HepG2 (cell line): Measurements from ENCODE around the gene ZFP92. TPM values are rescaled to one million over a fixed set of nuclear protein-coding genes. Genes with fewer than 3 reads are reported as not detected.
A peak's percentile ranks its signal among the peaks of the same experiment; 100 is the strongest.

Source experiments
- FIP1L1 ChIP-seq: fragments of 200-400 bp; formaldehyde crosslinking; IDR thresholded peaks from 2 replicates; pipeline ENCODE4 v1.6.1; 2018; ENCODE audit warnings: low read depth, mild to moderate bottlenecking, low read length, moderate library complexity, borderline replicate concordance; ENCODE audit not compliant: insufficient read depth
- FOXA3 ChIP-seq: IDR thresholded peaks from 2 replicates; pipeline ENCODE4 v1.6.1; 2016; ENCODE audit warnings: missing genetic modification reagents, missing compliant biosample characterization
- JUND ChIP-seq: sonication (generic); formaldehyde crosslinking; IDR thresholded peaks from 2 replicates; pipeline ENCODE4 v1.8.0; 2022; ENCODE audit warnings: mild to moderate bottlenecking, missing genetic modification reagents
- MAF1 ChIP-seq: sonication (generic); formaldehyde crosslinking; IDR thresholded peaks from 2 replicates; pipeline ENCODE4 v1.5.0; 2020; ENCODE audit warnings: missing genetic modification reagents, borderline replicate concordance
- MAFG ChIP-seq: sonication (generic); formaldehyde crosslinking; IDR thresholded peaks from 2 replicates; pipeline ENCODE4 v1.5.1; 2020; ENCODE audit warnings: mild to moderate bottlenecking, missing genetic modification reagents
- NFATC3 ChIP-seq: sonication (generic); formaldehyde crosslinking; IDR thresholded peaks from 2 replicates; pipeline ENCODE4 v1.5.1; 2020; ENCODE audit warnings: mild to moderate bottlenecking, missing genetic modification reagents
- SAFB2 ChIP-seq: sonication (generic); formaldehyde crosslinking; IDR thresholded peaks from 2 replicates; pipeline ENCODE4 v1.5.1; 2020; ENCODE audit warnings: missing genetic modification reagents, low read depth, mild to moderate bottlenecking, borderline replicate concordance
- SYNCRIP ChIP-seq: fragments of 200-400 bp; formaldehyde crosslinking; IDR thresholded peaks from 2 replicates; pipeline ENCODE4 v1.6.1; 2018; ENCODE audit warnings: mild to moderate bottlenecking, low read depth, low read length; ENCODE audit not compliant: insufficient read depth
- YY1 ChIP-seq: IDR thresholded peaks from 2 replicates; pipeline ENCODE4 v1.6.1; 2011; ENCODE audit warnings: low read length, low read depth, moderate library complexity, mild to moderate bottlenecking; ENCODE audit not compliant: insufficient read depth, insufficient replicate concordance
- ZMYM4 ChIP-seq: sonication (generic); formaldehyde crosslinking; IDR thresholded peaks from 2 replicates; pipeline ENCODE4 v1.8.1; 2023; ENCODE audit warnings: mild to moderate bottlenecking, missing genetic modification reagents
- ZNF230 ChIP-seq: sonication (generic); formaldehyde crosslinking; IDR thresholded peaks from 2 replicates; pipeline ENCODE4 v1.4.0; 2020; ENCODE audit warnings: mild to moderate bottlenecking, missing genetic modification reagents
- ZNF552 ChIP-seq: sonication (generic); formaldehyde crosslinking; IDR thresholded peaks from 2 replicates; pipeline ENCODE4 v1.9.0; 2022; ENCODE audit warnings: missing genetic modification reagents, mild to moderate bottlenecking, borderline replicate concordance
- ZNF598 ChIP-seq: sonication (generic); formaldehyde crosslinking; IDR thresholded peaks from 2 replicates; pipeline ENCODE4 v1.5.1; 2020; ENCODE audit warnings: mild to moderate bottlenecking, missing genetic modification reagents, borderline replicate concordance
- ZNF614 ChIP-seq: IDR thresholded peaks from 2 replicates; pipeline ENCODE4 v1.6.1; 2018; ENCODE audit warnings: missing biosample characterization, missing genetic modification reagents, inconsistent platforms, borderline replicate concordance
- ZNF670 ChIP-seq: sonication (generic); formaldehyde crosslinking; IDR thresholded peaks from 2 replicates; pipeline ENCODE4 v1.8.0; 2022; ENCODE audit warnings: mild to moderate bottlenecking, missing genetic modification reagents, borderline replicate concordance
- ZNF839 ChIP-seq: sonication (generic); formaldehyde crosslinking; IDR thresholded peaks from 2 replicates; pipeline ENCODE4 v1.4.0; 2020; ENCODE audit warnings: missing genetic modification reagents, mild to moderate bottlenecking, borderline replicate concordance
- ZSCAN20 ChIP-seq: sonication (generic); formaldehyde crosslinking; IDR thresholded peaks from 2 replicates; pipeline ENCODE4 v1.4.0; 2020; ENCODE audit warnings: missing genetic modification reagents, mild to moderate bottlenecking, borderline replicate concordance
- polyA plus RNA-seq, 8 experiments: library from polyadenylated mRNA; depleted of rRNA in 3 of 8; stranded (reverse) in 7 of 8; unstranded in 1 of 8; fragments of >200 nt; fragmentation: Illumina TruSeq in 4 of 8; extraction: Trizol in 4 of 8; gene quantifications; 2 replicates each; pipeline versions ENCODE4 v1.2.1 to v1.2.3, GENCODE V29; 2011 to 2016; ENCODE audit warnings: low read depth in 4 of 8, missing spikeins in 1 of 8, mixed read lengths in 1 of 8; ENCODE audit not compliant: insufficient read depth in 1 of 8
- total RNA-seq, 5 experiments: library from RNA; depleted of rRNA; stranded (reverse); fragments of >200 nt; fragmentation: Illumina TruSeq; extraction: Trizol; gene quantifications; 2 replicates each; pipeline ENCODE4 v1.2.3, GENCODE V29; 2016; ENCODE audit warnings: low read depth in 1 of 5
- TF ChIP-seq, protein P1 (sequence below): sonication (generic); formaldehyde crosslinking; IDR thresholded peaks from 2 replicates; pipeline ENCODE4 v1.5.0; 2020; ENCODE audit warnings: missing genetic modification reagents
- TF ChIP-seq, protein P2 (sequence below): sonication (generic); formaldehyde crosslinking; IDR thresholded peaks from 2 replicates; pipeline ENCODE4 v1.8.1; 2023; ENCODE audit warnings: mild to moderate bottlenecking, missing genetic modification reagents
- TF ChIP-seq, protein P3 (sequence below): IDR thresholded peaks from 2 replicates; pipeline ENCODE4 v1.6.1; 2016; ENCODE audit warnings: missing compliant biosample characterization, missing genetic modification reagents, borderline replicate concordance
- TF ChIP-seq, protein P4 (sequence below): sonication (generic); formaldehyde crosslinking; IDR thresholded peaks from 2 replicates; pipeline ENCODE4 v1.4.0; 2020; ENCODE audit warnings: missing genetic modification reagents
- TF ChIP-seq, protein P5 (sequence below): sonication (generic); formaldehyde crosslinking; IDR thresholded peaks from 2 replicates; pipeline ENCODE4 v1.5.1; 2020; ENCODE audit warnings: missing genetic modification reagents, mild to moderate bottlenecking, borderline replicate concordance

The ZFP92 gene
- total and polyA plus RNA-seq, 2 of the 13 experiments (the other 11 are each of a cell fraction or from before 2014, with no cell fraction given) = 0.02 TPM; not detected in 1

DNA sequence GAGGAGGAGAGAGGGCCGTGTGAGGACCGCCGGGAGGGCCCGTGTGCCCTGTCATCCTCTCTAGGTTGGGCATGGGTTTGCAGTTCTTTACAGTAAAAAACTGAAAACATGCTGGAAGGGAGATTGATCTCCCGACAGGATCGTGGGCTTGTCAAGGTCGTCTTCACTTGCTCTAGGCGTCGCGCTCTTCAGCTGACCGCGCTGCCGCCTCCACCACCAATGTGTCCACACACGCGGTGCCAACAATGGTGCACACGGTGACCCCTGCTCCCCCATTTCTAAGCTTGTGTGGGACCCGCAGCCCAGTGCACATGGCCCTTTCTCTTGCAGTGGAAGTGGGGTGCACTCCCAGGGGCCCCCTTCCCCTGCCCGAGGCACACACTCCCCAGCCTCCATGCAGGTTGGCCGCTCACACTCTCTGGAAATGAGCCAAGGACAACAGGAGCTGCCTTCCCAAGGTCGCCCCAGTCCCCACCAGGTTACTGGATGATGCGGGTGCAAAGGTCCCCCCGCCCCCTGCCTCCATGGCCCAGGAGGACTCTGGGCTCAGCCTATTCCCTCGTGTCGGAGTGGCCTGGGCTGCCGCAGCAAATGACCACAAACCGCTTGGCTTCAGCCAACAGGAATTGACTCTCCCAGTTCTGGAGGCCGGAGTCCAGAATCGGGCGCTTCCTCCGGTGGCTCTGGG is 1.7 kb upstream of the ZFP92 start (continued):
- TF ChIP-seq ZNF552 (CRISPR knock-in tag) (no peak), JUND (CRISPR knock-in tag) (no peak), YY1 (no peak), ZNF614 (CRISPR knock-in tag) (no peak), ZSCAN20 (CRISPR knock-in tag) (no peak), FIP1L1 (no peak), MAFG (no peak), ZNF598 (CRISPR knock-in tag) (no peak), ZNF670 (CRISPR knock-in tag) (no peak), SAFB2 (no peak), SYNCRIP (no peak), ZNF230 (0 out of 2 replicates have a peak, but pooled peaks have one; percentile 54), FOXA3 (CRISPR knock-in tag) (peak; percentile 55), NFATC3 (CRISPR knock-in tag) (no peak), MAF1 (CRISPR knock-in tag) (no peak), ZNF839 (CRISPR knock-in tag) (no peak), ZMYM4 (CRISPR knock-in tag) (peak; percentile 63)
- TF ChIP-seq, protein P1, sequence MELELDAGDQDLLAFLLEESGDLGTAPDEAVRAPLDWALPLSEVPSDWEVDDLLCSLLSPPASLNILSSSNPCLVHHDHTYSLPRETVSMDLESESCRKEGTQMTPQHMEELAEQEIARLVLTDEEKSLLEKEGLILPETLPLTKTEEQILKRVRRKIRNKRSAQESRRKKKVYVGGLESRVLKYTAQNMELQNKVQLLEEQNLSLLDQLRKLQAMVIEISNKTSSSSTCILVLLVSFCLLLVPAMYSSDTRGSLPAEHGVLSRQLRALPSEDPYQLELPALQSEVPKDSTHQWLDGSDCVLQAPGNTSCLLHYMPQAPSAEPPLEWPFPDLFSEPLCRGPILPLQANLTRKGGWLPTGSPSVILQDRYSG (CRISPR knock-in tag) = no peak
- TF ChIP-seq, protein P2, sequence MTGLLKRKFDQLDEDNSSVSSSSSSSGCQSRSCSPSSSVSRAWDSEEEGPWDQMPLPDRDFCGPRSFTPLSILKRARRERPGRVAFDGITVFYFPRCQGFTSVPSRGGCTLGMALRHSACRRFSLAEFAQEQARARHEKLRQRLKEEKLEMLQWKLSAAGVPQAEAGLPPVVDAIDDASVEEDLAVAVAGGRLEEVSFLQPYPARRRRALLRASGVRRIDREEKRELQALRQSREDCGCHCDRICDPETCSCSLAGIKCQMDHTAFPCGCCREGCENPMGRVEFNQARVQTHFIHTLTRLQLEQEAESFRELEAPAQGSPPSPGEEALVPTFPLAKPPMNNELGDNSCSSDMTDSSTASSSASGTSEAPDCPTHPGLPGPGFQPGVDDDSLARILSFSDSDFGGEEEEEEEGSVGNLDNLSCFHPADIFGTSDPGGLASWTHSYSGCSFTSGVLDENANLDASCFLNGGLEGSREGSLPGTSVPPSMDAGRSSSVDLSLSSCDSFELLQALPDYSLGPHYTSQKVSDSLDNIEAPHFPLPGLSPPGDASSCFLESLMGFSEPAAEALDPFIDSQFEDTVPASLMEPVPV (CRISPR knock-in tag) = no peak
- TF ChIP-seq, protein P3, sequence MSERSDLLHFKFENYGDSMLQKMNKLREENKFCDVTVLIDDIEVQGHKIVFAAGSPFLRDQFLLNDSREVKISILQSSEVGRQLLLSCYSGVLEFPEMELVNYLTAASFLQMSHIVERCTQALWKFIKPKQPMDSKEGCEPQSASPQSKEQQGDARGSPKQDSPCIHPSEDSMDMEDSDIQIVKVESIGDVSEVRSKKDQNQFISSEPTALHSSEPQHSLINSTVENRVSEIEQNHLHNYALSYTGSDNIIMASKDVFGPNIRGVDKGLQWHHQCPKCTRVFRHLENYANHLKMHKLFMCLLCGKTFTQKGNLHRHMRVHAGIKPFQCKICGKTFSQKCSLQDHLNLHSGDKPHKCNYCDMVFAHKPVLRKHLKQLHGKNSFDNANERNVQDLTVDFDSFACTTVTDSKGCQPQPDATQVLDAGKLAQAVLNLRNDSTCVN = peak; percentile 95
- TF ChIP-seq, protein P4, sequence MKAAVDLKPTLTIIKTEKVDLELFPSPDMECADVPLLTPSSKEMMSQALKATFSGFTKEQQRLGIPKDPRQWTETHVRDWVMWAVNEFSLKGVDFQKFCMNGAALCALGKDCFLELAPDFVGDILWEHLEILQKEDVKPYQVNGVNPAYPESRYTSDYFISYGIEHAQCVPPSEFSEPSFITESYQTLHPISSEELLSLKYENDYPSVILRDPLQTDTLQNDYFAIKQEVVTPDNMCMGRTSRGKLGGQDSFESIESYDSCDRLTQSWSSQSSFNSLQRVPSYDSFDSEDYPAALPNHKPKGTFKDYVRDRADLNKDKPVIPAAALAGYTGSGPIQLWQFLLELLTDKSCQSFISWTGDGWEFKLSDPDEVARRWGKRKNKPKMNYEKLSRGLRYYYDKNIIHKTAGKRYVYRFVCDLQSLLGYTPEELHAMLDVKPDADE = no peak
- TF ChIP-seq, protein P5, sequence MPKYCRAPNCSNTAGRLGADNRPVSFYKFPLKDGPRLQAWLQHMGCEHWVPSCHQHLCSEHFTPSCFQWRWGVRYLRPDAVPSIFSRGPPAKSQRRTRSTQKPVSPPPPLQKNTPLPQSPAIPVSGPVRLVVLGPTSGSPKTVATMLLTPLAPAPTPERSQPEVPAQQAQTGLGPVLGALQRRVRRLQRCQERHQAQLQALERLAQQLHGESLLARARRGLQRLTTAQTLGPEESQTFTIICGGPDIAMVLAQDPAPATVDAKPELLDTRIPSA = no peak
